Endothelial cell of umbilical vein (primary cell): ENCODE data around the gene SLC35G3.

Experiments
- EZH2 ChIP-seq: IDR thresholded peaks from 2 replicates; pipeline ENCODE4 v1.6.1; 2012; ENCODE audit warnings: borderline replicate concordance, low read depth, mild to moderate bottlenecking, moderate library complexity, low read length, inconsistent platforms; ENCODE audit not compliant: severe bottlenecking
- GATA2 ChIP-seq: IDR thresholded peaks from 2 replicates; pipeline ENCODE4 v1.7.0; 2011; ENCODE audit warnings: low read depth, mild to moderate bottlenecking, moderate library complexity, mixed read lengths, low read length; ENCODE audit not compliant: insufficient read length, insufficient read depth
- JUN ChIP-seq: IDR thresholded peaks from 2 replicates; pipeline ENCODE4 v1.6.1; 2011; ENCODE audit warnings: borderline replicate concordance, low read depth; ENCODE audit not compliant: insufficient read length, insufficient read depth
- POLR2A ChIP-seq: IDR thresholded peaks from 2 replicates; pipeline ENCODE4 v1.6.1; 2012; ENCODE audit warnings: low read depth, mild to moderate bottlenecking, control low read depth, low read length
- POLR2AphosphoS5 ChIP-seq: IDR thresholded peaks from 2 replicates; pipeline ENCODE4 v1.6.1; 2012; ENCODE audit warnings: low read depth, mild to moderate bottlenecking, control low read depth, low read length, moderate library complexity; ENCODE audit not compliant: insufficient read depth
- TF ChIP-seq, protein P1 (sequence below), 2 donors: IDR thresholded peaks; 1 replicate in 1 of 2; 2 replicates in 1 of 2; pipeline ENCODE4 v1.5.1; 2011; ENCODE audit warnings: low read length in 2 of 2, mild to moderate bottlenecking in 2 of 2, moderate library complexity in 2 of 2, control low read depth in 1 of 2, inconsistent platforms in 1 of 2, low read depth in 1 of 2; ENCODE audit not compliant: insufficient read depth in 1 of 2; ENCODE audit errors: extremely low read depth in 1 of 2
- TF ChIP-seq, protein P2 (sequence below): IDR thresholded peaks from 2 replicates; pipeline ENCODE4 v1.6.1; 2011; ENCODE audit not compliant: insufficient read depth, insufficient read length

DNA sequence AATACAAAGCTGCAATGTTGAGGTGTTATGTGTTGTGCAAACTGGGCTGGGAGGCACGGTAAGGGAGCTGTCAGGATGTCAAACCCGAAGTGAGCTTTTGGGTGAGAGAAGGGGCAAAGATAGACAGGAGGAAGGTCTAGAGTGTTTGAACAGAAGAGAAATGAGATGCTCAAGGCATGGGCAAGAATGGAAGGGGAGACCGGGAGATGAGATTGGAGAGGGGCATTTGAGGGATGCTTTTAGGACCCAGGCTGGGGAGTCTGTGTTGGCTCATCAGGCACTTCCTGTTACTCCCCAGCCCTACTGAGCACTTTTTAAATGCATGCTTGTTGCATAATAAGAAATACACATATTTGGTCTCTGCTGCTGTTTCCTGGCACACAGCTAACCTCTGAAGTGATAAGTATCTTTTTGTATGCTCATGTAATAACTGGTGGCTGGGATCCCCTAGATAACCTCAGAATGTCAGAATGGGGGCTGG lies 32.9 kb downstream of the SLC35G3 start:
- TF ChIP-seq, protein P1, sequence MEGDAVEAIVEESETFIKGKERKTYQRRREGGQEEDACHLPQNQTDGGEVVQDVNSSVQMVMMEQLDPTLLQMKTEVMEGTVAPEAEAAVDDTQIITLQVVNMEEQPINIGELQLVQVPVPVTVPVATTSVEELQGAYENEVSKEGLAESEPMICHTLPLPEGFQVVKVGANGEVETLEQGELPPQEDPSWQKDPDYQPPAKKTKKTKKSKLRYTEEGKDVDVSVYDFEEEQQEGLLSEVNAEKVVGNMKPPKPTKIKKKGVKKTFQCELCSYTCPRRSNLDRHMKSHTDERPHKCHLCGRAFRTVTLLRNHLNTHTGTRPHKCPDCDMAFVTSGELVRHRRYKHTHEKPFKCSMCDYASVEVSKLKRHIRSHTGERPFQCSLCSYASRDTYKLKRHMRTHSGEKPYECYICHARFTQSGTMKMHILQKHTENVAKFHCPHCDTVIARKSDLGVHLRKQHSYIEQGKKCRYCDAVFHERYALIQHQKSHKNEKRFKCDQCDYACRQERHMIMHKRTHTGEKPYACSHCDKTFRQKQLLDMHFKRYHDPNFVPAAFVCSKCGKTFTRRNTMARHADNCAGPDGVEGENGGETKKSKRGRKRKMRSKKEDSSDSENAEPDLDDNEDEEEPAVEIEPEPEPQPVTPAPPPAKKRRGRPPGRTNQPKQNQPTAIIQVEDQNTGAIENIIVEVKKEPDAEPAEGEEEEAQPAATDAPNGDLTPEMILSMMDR (IDR thresholded peaks at IDR 0.05; ENCODE audit: extremely low read depth in 1 of 2, insufficient read depth in 1 of 2, low read depth in 1 of 2, low read length in 2 of 2): no peak
- TF ChIP-seq JUN: no peak
- TF ChIP-seq POLR2A: no peak
- no peak for TF ChIP-seq EZH2
- TF ChIP-seq, protein P2, sequence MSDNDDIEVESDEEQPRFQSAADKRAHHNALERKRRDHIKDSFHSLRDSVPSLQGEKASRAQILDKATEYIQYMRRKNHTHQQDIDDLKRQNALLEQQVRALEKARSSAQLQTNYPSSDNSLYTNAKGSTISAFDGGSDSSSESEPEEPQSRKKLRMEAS: no peak
- no peak for TF ChIP-seq POLR2AphosphoS5
- TF ChIP-seq GATA2: no peak
